GM18499 (cell line): ENCODE measurements around the gene ZNF592.

ENCODE experiments used
- ATAC-seq: cut with Tn5 transposase; IDR thresholded peaks from one replicate; pipeline ENCODE4 v1.9.1; 2021; ENCODE audit warnings: moderate number of reproducible peaks; ENCODE audit not compliant: insufficient read depth, unreplicated experiment

The ZNF592 gene

GRCh38 chr15:84748274-84749110 lies at the start of gene ZNF592:
ZNF592 (plus strand) TSS chr15:84748592; CDS start chr15:84782676, 34,084 bp downstream.
- no peak for ATAC-seq

- ATAC-seq = no peak
Measured at GRCh38 chr15:84699538-84700191, 48.7 kb upstream of the ZNF592 start.

GRCh38 chr15:84702961-84703482 lies 45.4 kb upstream of the ZNF592 start:
- no peak for ATAC-seq

GRCh38 chr15:84703808-84704207 lies 44.6 kb upstream of the ZNF592 start:
- no peak for ATAC-seq

GRCh38 chr15:84714372-84714771 lies 34.0 kb upstream of the ZNF592 start:
- ATAC-seq = no peak

GRCh38 chr15:84714821-84715220 lies 33.6 kb upstream of the ZNF592 start:
- ATAC-seq = no peak

- ATAC-seq = peak; percentile 3
Measured at GRCh38 chr15:84715441-84716035, 32.9 kb upstream of the ZNF592 start.

- ATAC-seq = peak; percentile 81
Measured at GRCh38 chr15:84716036-84716732, 32.2 kb upstream of the ZNF592 start, which contains the start of gene SEC11A. SEC11A (minus strand) TSS chr15:84716139; CDS start chr15:84716075, 64 bp downstream.

- ATAC-seq = no peak
Measured at GRCh38 chr15:84721371-84721770, 27.0 kb upstream of the ZNF592 start.

GRCh38 chr15:84722628-84723027 lies 25.8 kb upstream of the ZNF592 start:
- no peak for ATAC-seq

GRCh38 chr15:84725001-84725491 lies 23.3 kb upstream of the ZNF592 start:
- no peak for ATAC-seq

GRCh38 chr15:84727429-84727828 lies 21.0 kb upstream of the ZNF592 start:
- no peak for ATAC-seq

- no peak for ATAC-seq
Measured at GRCh38 chr15:84731774-84732173, 16.6 kb upstream of the ZNF592 start.

- ATAC-seq = peak; percentile 40
Measured at GRCh38 chr15:84734794-84735479, 13.5 kb upstream of the ZNF592 start.

- peak; percentile 39 for ATAC-seq
Measured at GRCh38 chr15:84735480-84736061, 12.8 kb upstream of the ZNF592 start.

- ATAC-seq = peak; percentile 47
Measured at GRCh38 chr15:84736375-84736774, 12.0 kb upstream of the ZNF592 start.

- ATAC-seq = no peak
Measured at GRCh38 chr15:84737005-84737404, 11.4 kb upstream of the ZNF592 start.

- ATAC-seq = no peak
Measured at GRCh38 chr15:84740691-84741090, 7.7 kb upstream of the ZNF592 start.

GRCh38 chr15:84741121-84741520 lies 7.3 kb upstream of the ZNF592 start:
- ATAC-seq = no peak
